ENCODE data around the gene GTPBP3.

Gene GTPBP3

DNA sequence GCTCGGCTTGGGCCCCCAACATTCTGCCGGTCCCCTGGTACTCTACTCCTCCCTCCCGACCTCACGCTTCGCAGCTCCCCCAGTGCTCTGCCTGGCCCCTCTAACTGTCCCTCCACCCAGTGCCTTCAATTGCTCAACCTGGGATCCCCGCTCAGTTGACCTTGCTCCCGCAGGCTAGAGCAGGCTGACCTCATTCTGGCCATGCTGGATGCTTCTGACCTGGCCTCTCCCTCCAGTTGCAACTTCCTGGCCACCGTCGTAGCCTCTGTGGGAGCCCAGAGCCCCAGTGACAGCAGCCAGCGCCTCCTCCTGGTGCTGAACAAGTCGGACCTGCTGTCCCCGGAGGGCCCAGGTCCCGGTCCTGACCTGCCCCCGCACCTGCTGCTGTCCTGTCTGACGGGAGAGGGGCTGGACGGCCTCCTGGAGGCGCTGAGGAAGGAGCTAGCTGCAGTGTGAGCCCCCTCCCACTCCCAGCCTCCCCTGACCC lies 3.6 kb downstream of the GTPBP3 start:
- Histone ChIP-seq H3K27ac (no peak overlapping the region), H3K4me3 (no peak overlapping the region)
- TF ChIP-seq, protein P1, sequence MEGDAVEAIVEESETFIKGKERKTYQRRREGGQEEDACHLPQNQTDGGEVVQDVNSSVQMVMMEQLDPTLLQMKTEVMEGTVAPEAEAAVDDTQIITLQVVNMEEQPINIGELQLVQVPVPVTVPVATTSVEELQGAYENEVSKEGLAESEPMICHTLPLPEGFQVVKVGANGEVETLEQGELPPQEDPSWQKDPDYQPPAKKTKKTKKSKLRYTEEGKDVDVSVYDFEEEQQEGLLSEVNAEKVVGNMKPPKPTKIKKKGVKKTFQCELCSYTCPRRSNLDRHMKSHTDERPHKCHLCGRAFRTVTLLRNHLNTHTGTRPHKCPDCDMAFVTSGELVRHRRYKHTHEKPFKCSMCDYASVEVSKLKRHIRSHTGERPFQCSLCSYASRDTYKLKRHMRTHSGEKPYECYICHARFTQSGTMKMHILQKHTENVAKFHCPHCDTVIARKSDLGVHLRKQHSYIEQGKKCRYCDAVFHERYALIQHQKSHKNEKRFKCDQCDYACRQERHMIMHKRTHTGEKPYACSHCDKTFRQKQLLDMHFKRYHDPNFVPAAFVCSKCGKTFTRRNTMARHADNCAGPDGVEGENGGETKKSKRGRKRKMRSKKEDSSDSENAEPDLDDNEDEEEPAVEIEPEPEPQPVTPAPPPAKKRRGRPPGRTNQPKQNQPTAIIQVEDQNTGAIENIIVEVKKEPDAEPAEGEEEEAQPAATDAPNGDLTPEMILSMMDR (IDR thresholded peaks at IDR 0.05): no peak
- no peak for DNase-seq (ENCODE audit: low spot score)

DNA sequence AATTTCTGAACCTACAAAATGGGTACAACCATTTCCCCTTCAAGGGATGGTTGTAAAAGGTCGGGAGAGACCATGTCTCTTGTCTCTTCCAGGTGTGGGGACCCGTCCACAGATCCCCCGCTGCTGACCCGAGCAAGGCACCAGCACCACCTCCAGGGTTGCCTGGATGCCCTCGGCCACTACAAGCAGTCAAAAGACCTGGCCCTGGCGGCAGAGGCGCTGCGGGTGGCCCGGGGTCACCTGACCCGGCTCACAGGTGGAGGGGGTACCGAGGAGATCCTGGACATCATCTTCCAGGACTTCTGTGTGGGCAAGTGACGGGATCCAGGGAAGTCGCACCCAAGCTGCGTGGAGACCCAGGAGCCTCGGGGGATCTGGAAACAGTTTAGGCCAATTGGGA lies 4.0 kb downstream of the GTPBP3 start:
- DNase-seq (ENCODE audit: low spot score): no peak
- Histone ChIP-seq H3K4me3 (no peak overlapping the region), H3K27ac (no peak overlapping the region)
- TF ChIP-seq, protein P1 (IDR thresholded peaks at IDR 0.05): no peak

DNA sequence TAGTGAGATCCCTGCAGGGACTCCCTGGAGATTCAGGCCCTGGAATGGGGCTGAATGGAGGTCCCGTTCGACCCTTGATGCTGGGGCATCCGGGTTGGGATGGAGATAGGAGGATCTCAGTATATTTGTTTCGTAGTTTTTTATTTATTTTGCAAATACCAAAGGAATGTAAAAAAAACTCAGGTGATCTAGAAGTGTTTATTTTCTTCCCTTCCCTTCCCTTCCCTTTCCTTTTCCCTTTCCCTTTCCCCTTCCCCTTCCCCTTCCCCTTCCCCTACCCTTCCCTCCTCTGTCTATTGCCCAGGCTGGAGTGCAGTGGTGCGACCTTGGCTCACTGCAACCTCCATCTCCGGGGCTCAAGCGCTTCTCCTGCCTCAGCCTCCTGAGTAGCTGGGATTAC lies 4.5 kb downstream of the GTPBP3 start:
- DNase-seq (ENCODE audit: low spot score): no peak
- TF ChIP-seq, protein P1 (IDR thresholded peaks at IDR 0.05): no peak
- no peak overlapping the region for H3K4me3 ChIP-seq
- H3K27ac ChIP-seq: no peak overlapping the region

DNA sequence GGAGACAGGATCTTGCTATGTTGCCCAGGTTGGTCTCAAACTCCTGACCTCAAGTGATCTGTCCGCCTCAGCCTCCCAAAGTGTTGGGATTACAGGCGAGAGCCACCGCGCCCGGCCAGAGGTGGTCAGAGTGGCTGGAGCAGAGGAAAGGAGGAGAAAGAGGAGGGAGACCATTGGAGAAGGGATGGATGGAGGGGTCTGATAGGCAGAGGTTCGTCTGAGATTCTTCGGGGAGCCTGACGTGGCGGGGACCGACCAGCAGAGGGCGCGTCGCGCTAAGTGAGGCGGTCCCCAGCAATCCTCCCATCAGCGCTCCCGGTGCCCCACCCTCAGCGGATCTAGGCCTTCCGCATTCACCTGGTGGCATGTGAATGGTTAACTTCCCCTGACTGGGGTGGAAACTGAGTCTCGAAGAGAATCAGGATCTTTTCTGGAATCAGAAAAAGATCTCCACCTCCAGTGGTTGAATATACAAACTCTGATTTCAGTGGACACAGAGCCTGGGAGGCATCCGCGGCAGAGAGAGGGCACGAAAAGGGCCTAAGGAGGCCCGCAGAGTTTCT lies 8.8 kb downstream of the GTPBP3 start:
- no peak overlapping the region for H3K4me3 ChIP-seq
- DNase-seq (ENCODE audit: low spot score): no peak
- peak overlapping the region; percentile 33 to 40 for H3K27ac ChIP-seq
- TF ChIP-seq, protein P1 (IDR thresholded peaks at IDR 0.05): peak; percentile 91

DNA sequence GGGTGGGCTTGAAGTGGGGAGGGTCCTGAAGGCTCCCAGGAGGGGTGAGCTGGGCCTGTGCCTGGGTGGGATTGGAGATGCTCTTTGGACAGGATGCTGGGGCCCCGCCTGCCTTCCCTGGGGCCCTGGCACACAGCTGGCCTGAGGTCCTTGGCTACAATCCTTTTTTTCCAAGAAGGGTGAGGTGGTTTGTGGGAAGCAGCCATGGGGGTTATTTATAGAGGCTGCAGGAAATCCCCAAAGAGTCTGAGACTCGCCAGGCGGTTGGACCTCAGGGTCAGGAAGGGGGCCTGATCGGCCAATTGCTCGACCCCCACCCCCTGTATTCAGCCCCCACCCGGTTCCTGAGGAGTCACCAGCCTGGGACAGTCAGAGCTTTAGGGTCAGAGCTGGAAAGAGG lies 10.0 kb downstream of the GTPBP3 start:
- TF ChIP-seq, protein P1 (IDR thresholded peaks at IDR 0.05): no peak
- Histone ChIP-seq H3K4me3 (no peak overlapping the region), H3K27ac (peak overlapping the region; percentile 40 to 85)
- DNase-seq (ENCODE audit: low spot score): no peak

DNA sequence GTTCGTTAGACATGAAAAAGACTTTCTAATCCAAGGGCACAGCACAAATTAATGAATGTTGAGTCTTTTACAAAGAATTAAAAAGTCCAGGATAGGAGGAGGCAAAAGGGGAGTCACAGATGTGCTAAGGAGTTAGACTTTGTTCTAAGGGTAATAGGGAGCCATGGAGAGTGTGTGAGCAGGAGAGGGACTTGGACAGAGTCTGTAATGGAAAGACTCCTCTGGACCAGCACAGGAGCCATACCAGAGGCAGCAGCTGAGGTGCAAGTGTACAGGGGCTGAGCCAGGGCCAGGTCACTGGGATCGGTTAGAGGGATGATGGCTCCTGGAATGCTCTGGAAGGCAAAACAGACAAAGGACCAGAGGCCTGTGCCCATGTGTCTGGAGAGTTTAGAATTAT lies 10.5 kb downstream of the GTPBP3 start:
- no peak for DNase-seq (ENCODE audit: low spot score)
- peak overlapping the region; percentile 40 to 85 for H3K27ac ChIP-seq

DNA sequence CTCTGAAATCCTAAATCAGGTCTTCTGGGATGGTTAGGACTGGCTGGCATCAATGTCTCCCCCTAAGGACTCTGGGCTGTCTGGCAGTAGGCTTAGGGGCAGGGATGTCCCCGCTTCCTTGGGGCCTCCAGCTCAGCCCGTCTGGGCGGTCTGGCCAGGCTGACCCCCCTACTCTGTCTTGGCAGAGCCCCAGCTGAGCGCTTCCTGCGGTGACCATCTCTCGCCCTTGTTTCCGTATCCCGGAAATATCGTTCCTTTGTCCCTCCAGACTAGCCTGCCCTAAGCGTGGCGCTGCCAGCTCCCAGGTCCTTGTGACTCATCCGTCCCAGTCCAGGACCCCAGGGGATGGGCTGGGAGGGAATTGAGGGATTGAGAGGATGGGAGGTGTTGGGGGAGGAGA lies 11.3 kb downstream of the GTPBP3 start:
- TF ChIP-seq, protein P1 (IDR thresholded peaks at IDR 0.05): no peak
- DNase-seq (ENCODE audit: low spot score): no peak
- Histone ChIP-seq H3K27ac (peak overlapping the region; percentile 40 to 85), H3K4me3 (peak overlapping the region; percentile 50)

More for the DNA sequence above, 10.5 kb downstream of the GTPBP3 start:
- TF ChIP-seq, protein P1 (IDR thresholded peaks at IDR 0.05): no peak
- H3K4me3 ChIP-seq: no peak overlapping the region

Data from coronary artery (tissue), 2 donors.